Right cardiac atrium (tissue), 5 donors: ENCODE results near the gene FLRT1. TPM values are rescaled to one million over a fixed set of nuclear protein-coding genes. Genes with fewer than 3 reads are reported as not detected.

ENCODE experiments used
- ATAC-seq, 2 donors: fragments of 200-7000 bp; cut with Tn5 transposase; one replicate each; pipeline versions ENCODE4 v1.8.0 to v1.9.1; 2020; ENCODE audit warnings: moderate library complexity in 2 of 2, mild to moderate bottlenecking in 1 of 2
- DNase-seq, 3 donors: peaks; one replicate each; pipeline ENCODE4 v3.0.0-alpha.2; 2020
- H3K27ac ChIP-seq: one replicate; pipeline ENCODE4 v1.5.1; 2013; ENCODE audit warnings: mild to moderate bottlenecking, low read length, control low read depth, moderate library complexity
- H3K27me3 ChIP-seq: one replicate; pipeline ENCODE4 v1.6.1; 2013; ENCODE audit not compliant: control insufficient read depth, insufficient read depth
- H3K4me1 ChIP-seq: one replicate; pipeline ENCODE4 v1.6.1; 2013; ENCODE audit warnings: low read length; ENCODE audit not compliant: control insufficient read depth, insufficient read depth
- H3K4me3 ChIP-seq: one replicate; pipeline ENCODE4 v1.5.1; 2013; ENCODE audit warnings: low read length, control low read depth
- H3K9me3 ChIP-seq: one replicate; pipeline ENCODE4 v1.6.1; 2013; ENCODE audit warnings: low read length; ENCODE audit not compliant: control insufficient read depth
- WGBS: extraction: QIAGEN DNeasy Blood & Tissue Kit; methylation state at CpG from one replicate; pipeline ENCODE4 v1.1.7; 2013; 5-methylcytosine and 5-hydroxymethylcytosine counted together
- intact Hi-C, 4 donors: fragments of 100-400 bp; cut with DNase I; formaldehyde crosslinking; loops; one replicate each; pipeline versions ENCODE4 v1.11.0 to v1.14.0; 2022 to 2023
- polyA plus RNA-seq: library from polyadenylated mRNA; stranded (reverse); fragments of 200-250 nt; gene quantifications from one replicate; pipeline ENCODE4 v1.2.3, GENCODE V29; 2013
- total RNA-seq, 4 donors: library from RNA; stranded (reverse); fragmentation: NEBNext Ultra II Directional; extraction: Animal tissue kit (Norgen Biotek cat#: 25700); gene quantifications; one replicate each; pipeline ENCODE4 v1.2.1, GENCODE V29; 2021
- donor health status: healthy with polysubstance abuse.
- donor health status: DM: no; HTN: yes; CAD: no.
- donor health status: DM: no; HTN: no; CAD: no.
- donor health status: DM: no; HTN: yes; CAD: no; lungs with severe emphysema.
- donor health status: DM: yes; HTN: yes; CAD: no.

The FLRT1 gene
- total and polyA plus RNA-seq, 5 donors: 0.92 to 2.0 (median 1.6) TPM

- H3K27ac ChIP-seq: no peak overlapping the region
- ATAC-seq (no peak), DNase-seq (no peak)
- WGBS: 94% methylated on average over 2 of the region's 2 CpGs
- H3K4me1 ChIP-seq: peaks cover 2% of the 10 kb centered on the region
- H3K4me3 ChIP-seq: no peak overlapping the region
- no peaks in the 10 kb centered on the region for H3K9me3 ChIP-seq
- H3K27me3 ChIP-seq: no peaks in the 10 kb centered on the region
- intact Hi-C loops: no loop called here
Observed at GRCh38 chr11:64052436-64052835, 16.7 kb downstream of the FLRT1 start.

GRCh38 chr11:64052938-64053622 is 17.3 kb downstream of the FLRT1 start:
- no peak for DNase-seq
- peaks cover 2% of the 10 kb centered on the region for H3K4me1 ChIP-seq
- no peak overlapping the region for H3K4me3 ChIP-seq
- WGBS: 85% methylated on average over 11 of the region's 11 CpGs
- ATAC-seq: no peak
- no peak overlapping the region for H3K27ac ChIP-seq
- intact Hi-C loops: no loop called here
- no peaks in the 10 kb centered on the region for H3K9me3 ChIP-seq
- no peaks in the 10 kb centered on the region for H3K27me3 ChIP-seq

GRCh38 chr11:64053699-64054098 is 18.0 kb downstream of the FLRT1 start:
- 77% methylated on average over 15 of the region's 15 CpGs for WGBS
- intact Hi-C loops: no loop called here
- H3K9me3 ChIP-seq: no peaks in the 10 kb centered on the region
- ATAC-seq (no peak), DNase-seq (no peak)
- no peaks in the 10 kb centered on the region for H3K27me3 ChIP-seq
- H3K4me1 ChIP-seq: peaks cover 2% of the 10 kb centered on the region
- H3K27ac ChIP-seq: no peak overlapping the region
- H3K4me3 ChIP-seq: no peak overlapping the region

GRCh38 chr11:64055077-64055476 is 19.3 kb downstream of the FLRT1 start:
- 46% methylated on average over 8 of the region's 8 CpGs for WGBS
- H3K4me3 ChIP-seq: no peak overlapping the region
- H3K27ac ChIP-seq: peak overlapping the region; percentile 61
- peak; percentile 64 to 88 (median 83) for DNase-seq
- H3K4me1 ChIP-seq: peaks cover 2% of the 10 kb centered on the region
- intact Hi-C loops: no loop called here
- H3K9me3 ChIP-seq: no peaks in the 10 kb centered on the region
- H3K27me3 ChIP-seq: no peaks in the 10 kb centered on the region
- ATAC-seq: peak; percentile 65 to 68

GRCh38 chr11:64056213-64056785 is 20.6 kb downstream of the FLRT1 start:
- intact Hi-C loops: no loop called here
- H3K4me1 ChIP-seq: peaks cover 4% of the 10 kb centered on the region
- DNase-seq (peak in 1 of 3 donors; percentile 52), ATAC-seq (no peak)
- no peak overlapping the region for H3K27ac ChIP-seq
- H3K4me3 ChIP-seq: no peak overlapping the region
- H3K9me3 ChIP-seq: no peaks in the 10 kb centered on the region
- 63% methylated on average over 15 of the region's 15 CpGs for whole genome bisulfite sequencing
- no peaks in the 10 kb centered on the region for H3K27me3 ChIP-seq

- Histone ChIP-seq H3K27me3 (no peaks in the 10 kb centered on the region), H3K4me1 (peaks cover 5% of the 10 kb centered on the region), H3K4me3 (no peak overlapping the region), H3K27ac (no peak overlapping the region), H3K9me3 (no peaks in the 10 kb centered on the region)
- ATAC-seq: no peak
- no peak for DNase-seq
- 84% methylated on average over 13 of the region's 13 CpGs for WGBS
- intact Hi-C loops: no loop called here
Observed at GRCh38 chr11:64056861-64057260, 21.1 kb downstream of the FLRT1 start.

- peaks cover 5% of the 10 kb centered on the region for H3K4me1 ChIP-seq
- 92% methylated on average over 10 of the region's 10 CpGs for WGBS
- H3K4me3 ChIP-seq: no peak overlapping the region
- no peaks in the 10 kb centered on the region for H3K27me3 ChIP-seq
- no peaks in the 10 kb centered on the region for H3K9me3 ChIP-seq
- intact Hi-C loops: no loop called here
- H3K27ac ChIP-seq: peak overlapping the region; percentile 10
- DNase-seq: no peak
- no peak for ATAC-seq
Observed at GRCh38 chr11:64057890-64058289, 22.2 kb downstream of the FLRT1 start.

- Histone ChIP-seq H3K4me1 (peaks cover 5% of the 10 kb centered on the region), H3K4me3 (no peak overlapping the region), H3K9me3 (no peaks in the 10 kb centered on the region), H3K27ac (peak overlapping the region; percentile 10), H3K27me3 (no peaks in the 10 kb centered on the region)
- peak; percentile 72 to 82 for ATAC-seq
- intact Hi-C loops: no loop called here
- 58% methylated on average over 17 of the region's 17 CpGs for WGBS
- DNase-seq: peak; percentile 68 to 89 (median 77)
Observed at GRCh38 chr11:64058494-64058893, 22.8 kb downstream of the FLRT1 start.

- DNase-seq: no peak
- Histone ChIP-seq H3K4me1 (peaks cover 5% of the 10 kb centered on the region), H3K9me3 (no peaks in the 10 kb centered on the region), H3K27me3 (no peaks in the 10 kb centered on the region), H3K27ac (no peak overlapping the region), H3K4me3 (no peak overlapping the region)
- ATAC-seq: no peak
- 73% methylated on average over 24 of the region's 24 CpGs for WGBS
- intact Hi-C loops: no loop called here
Observed at GRCh38 chr11:64059339-64060140, 23.8 kb downstream of the FLRT1 start.

GRCh38 chr11:64060263-64060860 is 24.6 kb downstream of the FLRT1 start:
- Histone ChIP-seq H3K27ac (no peak overlapping the region), H3K4me1 (peaks cover 5% of the 10 kb centered on the region), H3K27me3 (no peaks in the 10 kb centered on the region), H3K4me3 (peak overlapping the region; percentile 51), H3K9me3 (no peaks in the 10 kb centered on the region)
- 26% methylated on average over 35 of the region's 35 CpGs for WGBS
- DNase-seq (no peak), ATAC-seq (no peak)
- intact Hi-C loops: no loop called here
